ENCODE measurements around the gene RAB11FIP4. TPM values are rescaled to one million over a fixed set of nuclear protein-coding genes. Genes with fewer than 3 reads are reported as not detected.

Gene RAB11FIP4
- total RNA-seq, 1 experiment from 2014 or later = 10.8 TPM

GRCh38 chr17:31373150-31374093 lies 18.1 kb upstream of the RAB11FIP4 start:
- no peak overlapping the region for H3K27ac ChIP-seq (ENCODE audit: low read length)
- H3K36me3 ChIP-seq (ENCODE audit: control insufficient read depth, insufficient read depth, low read length) = peaks cover 21% of the 10 kb centered on the region; the same call in 1 of the 2 replicates
- DNase-seq (ENCODE audit: low read depth, low spot score) (peak; percentile 20), ATAC-seq (peak; percentile 94)
- H3K4me3 ChIP-seq (ENCODE audit: low read depth in 2 of 2, low read length in 2 of 2) = no peak overlapping the region
- no peaks in the 10 kb centered on the region for H3K27me3 ChIP-seq (ENCODE audit: control insufficient read depth, insufficient read depth, low read length)
- BruUV-seq (replicated peaks) = no TSS peak
- POLR2A ChIA-PET = no interaction called here
- in situ Hi-C loops (cut with HindIII; ENCODE audit: low pct_unique_long_range_greater_than_20kb, low sequenced_read_pairs) (no loop called here), intact Hi-C loops (cut with micrococcal nuclease; ENCODE audit: unreplicated experiment) (no loop called here)
- H3K4me1 ChIP-seq (ENCODE audit: control insufficient read depth, insufficient read depth, low read length) = no peaks in the 10 kb centered on the region
- CTCF ChIA-PET = no interaction called here
- H3K9me3 ChIP-seq (ENCODE audit: control insufficient read depth, insufficient read depth, low read depth, low read length) = no peaks in the 10 kb centered on the region
- TF ChIP-seq TCF7L2 (IDR thresholded peaks at IDR 0.05; ENCODE audit: low read depth, low read length) = no peak
- TF ChIP-seq SIN3A (IDR thresholded peaks at IDR 0.05; ENCODE audit: borderline replicate concordance, insufficient read depth, low read depth, low read length) = no peak
- peak; percentile 64; the same call in 1 of the 2 replicates for TF ChIP-seq CTCF (IDR thresholded peaks at IDR 0.05)
- no peak for TF ChIP-seq POLR2AphosphoS5 (IDR thresholded peaks at IDR 0.05; ENCODE audit: low read depth, low read length)

GRCh38 chr17:31374094-31374447 lies 17.4 kb upstream of the RAB11FIP4 start:
- CTCF ChIA-PET = no interaction called here
- POLR2A ChIA-PET = no interaction called here
- Histone ChIP-seq H3K27ac (ENCODE audit: low read length) (no peak overlapping the region), H3K36me3 (ENCODE audit: control insufficient read depth, insufficient read depth, low read length) (peaks cover 21% of the 10 kb centered on the region; the same call in 1 of the 2 replicates), H3K4me3 (ENCODE audit: low read depth in 2 of 2, low read length in 2 of 2) (no peak overlapping the region), H3K9me3 (ENCODE audit: control insufficient read depth, insufficient read depth, low read depth, low read length) (no peaks in the 10 kb centered on the region), H3K27me3 (ENCODE audit: control insufficient read depth, insufficient read depth, low read length) (no peaks in the 10 kb centered on the region), H3K4me1 (ENCODE audit: control insufficient read depth, insufficient read depth, low read length) (no peaks in the 10 kb centered on the region)
- no peak for TF ChIP-seq TCF7L2 (IDR thresholded peaks at IDR 0.05; ENCODE audit: low read depth, low read length)
- ATAC-seq (no peak), DNase-seq (ENCODE audit: low read depth, low spot score) (no peak)
- no TSS peak for BruUV-seq (replicated peaks)
- in situ Hi-C loops (cut with HindIII; ENCODE audit: low pct_unique_long_range_greater_than_20kb, low sequenced_read_pairs) (no loop called here), intact Hi-C loops (cut with micrococcal nuclease; ENCODE audit: unreplicated experiment) (no loop called here)

GRCh38 chr17:31374503-31374902 lies 17.0 kb upstream of the RAB11FIP4 start:
- no peak for TF ChIP-seq POLR2AphosphoS5 (IDR thresholded peaks at IDR 0.05; ENCODE audit: low read depth, low read length)
- no peak for TF ChIP-seq CTCF (IDR thresholded peaks at IDR 0.05)
- TF ChIP-seq SIN3A (IDR thresholded peaks at IDR 0.05; ENCODE audit: borderline replicate concordance, insufficient read depth, low read depth, low read length) = no peak
- TF ChIP-seq TCF7L2 (IDR thresholded peaks at IDR 0.05; ENCODE audit: low read depth, low read length) = no peak
- TF ChIP-seq REST (IDR thresholded peaks at IDR 0.05; ENCODE audit: insufficient read depth in 1 of 2, low read depth in 2 of 2, low read length in 1 of 2) = no peak
- BruUV-seq (replicated peaks) = no TSS peak
- DNase-seq (ENCODE audit: low read depth, low spot score) = no peak
- ATAC-seq = no peak
- Histone ChIP-seq H3K4me1 (ENCODE audit: control insufficient read depth, insufficient read depth, low read length) (no peaks in the 10 kb centered on the region), H3K27ac (ENCODE audit: low read length) (no peak overlapping the region), H3K9me3 (ENCODE audit: control insufficient read depth, insufficient read depth, low read depth, low read length) (no peaks in the 10 kb centered on the region), H3K27me3 (ENCODE audit: control insufficient read depth, insufficient read depth, low read length) (no peaks in the 10 kb centered on the region), H3K36me3 (ENCODE audit: control insufficient read depth, insufficient read depth, low read length) (peaks cover 21% of the 10 kb centered on the region; the same call in 1 of the 2 replicates), H3K4me3 (ENCODE audit: low read depth in 2 of 2, low read length in 2 of 2) (no peak overlapping the region)
- in situ Hi-C loops (cut with HindIII; ENCODE audit: low pct_unique_long_range_greater_than_20kb, low sequenced_read_pairs) (no loop called here), intact Hi-C loops (cut with micrococcal nuclease; ENCODE audit: unreplicated experiment) (no loop called here)
- ChIA-PET CTCF (no interaction called here), POLR2A (no interaction called here)
